Esophagus mucosa (tissue), 1 donor: ENCODE results near the gene NBPF1. TPM values are rescaled to one million over a fixed set of nuclear protein-coding genes. Genes with fewer than 3 reads are reported as not detected.
"Not testable (repeated sequence)": the region's sequence is repeated elsewhere in the genome, so short reads cannot be mapped to it uniquely, and the experiment has no call there.

Experiments
- ATAC-seq: fragments of 200-7000 bp; cut with Tn5 transposase; one replicate; pipeline ENCODE4 v1.9.1; 2020
- total RNA-seq: library from RNA; stranded (reverse); gene quantifications from one replicate; pipeline ENCODE4 v1.2.4, GENCODE V29; 2023
- donor health status: DM: yes; HTN: yes; CAD: no.

The NBPF1 gene
- total RNA-seq, 1 donor from 2014 or later: 24.7 TPM

GRCh38 chr1:16641159-16641975 lies 28.0 kb upstream of the NBPF1 start:
- ATAC-seq: not testable (repeated sequence)

GRCh38 chr1:16639091-16640031 lies 26.0 kb upstream of the NBPF1 start:
- peak; percentile 1 for ATAC-seq

GRCh38 chr1:16637941-16638778 lies 24.8 kb upstream of the NBPF1 start:
- peak; percentile 8 for ATAC-seq

- not testable (repeated sequence) for ATAC-seq
These were observed 23.3 kb upstream of the NBPF1 start for GRCh38 chr1:16636551-16637195.

GRCh38 chr1:16635959-16636358 lies 22.6 kb upstream of the NBPF1 start:
- ATAC-seq: not testable (repeated sequence)

- ATAC-seq: not testable (repeated sequence)
These were observed 20.3 kb upstream of the NBPF1 start for GRCh38 chr1:16633540-16634282.

- ATAC-seq: not testable (repeated sequence)
These were observed 18.9 kb upstream of the NBPF1 start for GRCh38 chr1:16632044-16632850.

- peak; percentile 2 for ATAC-seq
These were observed 18.1 kb upstream of the NBPF1 start for GRCh38 chr1:16631248-16632043.

GRCh38 chr1:16630661-16631247 lies 17.4 kb upstream of the NBPF1 start:
- peak; percentile 1 for ATAC-seq

GRCh38 chr1:16629916-16630530 lies 16.7 kb upstream of the NBPF1 start:
- ATAC-seq: peak; percentile 11

- ATAC-seq: no peak
These were observed 15.2 kb upstream of the NBPF1 start for GRCh38 chr1:16628361-16629111.

- not testable (repeated sequence) for ATAC-seq
These were observed 13.1 kb upstream of the NBPF1 start for GRCh38 chr1:16626409-16626983.

GRCh38 chr1:16625497-16626408 lies 12.4 kb upstream of the NBPF1 start:
- ATAC-seq: no peak

- ATAC-seq: peak; percentile 83
These were observed 10.7 kb upstream of the NBPF1 start for GRCh38 chr1:16623812-16624719.

GRCh38 chr1:16623337-16623736 lies 10.0 kb upstream of the NBPF1 start:
- ATAC-seq: peak; percentile 34
